GM21360 (cell line): ENCODE data around the gene ACHE.
"Not testable (repeated sequence)": the region's sequence is repeated elsewhere in the genome, so short reads cannot be mapped to it uniquely, and the experiment has no call there.

Source experiments
- ATAC-seq: cut with Tn5 transposase; IDR thresholded peaks from one replicate; pipeline ENCODE4 v1.9.1; 2021; ENCODE audit warnings: mild to moderate bottlenecking, moderate library complexity; ENCODE audit not compliant: unreplicated experiment

The ACHE gene

GRCh38 chr7:100895701-100895955, at the start of gene ACHE:
TSS of gene ACHE (minus strand) at chr7:100895888. CDS start at chr7:100894232, 1,656 bp downstream.
- no peak for ATAC-seq

DNA sequence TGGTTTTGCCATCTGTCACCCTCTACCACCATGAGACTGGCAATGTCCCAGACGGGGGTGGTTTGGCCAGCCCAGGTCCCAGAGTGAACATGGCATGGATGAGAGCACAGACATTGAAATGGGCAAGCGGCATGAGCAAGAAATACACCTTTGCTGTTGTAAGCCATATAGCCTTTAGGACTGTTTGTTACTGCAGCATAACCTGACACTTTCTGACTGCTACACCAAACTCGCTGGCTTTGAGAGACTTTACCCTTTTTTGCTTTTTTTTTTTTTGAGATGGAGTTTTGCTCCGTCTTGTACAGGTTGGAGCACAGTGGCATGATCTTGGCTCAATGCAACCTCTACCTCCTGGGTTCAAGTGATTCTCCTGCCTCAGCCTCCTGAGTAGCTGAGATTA, 48.5 kb upstream of the ACHE start:
- no peak for ATAC-seq

DNA sequence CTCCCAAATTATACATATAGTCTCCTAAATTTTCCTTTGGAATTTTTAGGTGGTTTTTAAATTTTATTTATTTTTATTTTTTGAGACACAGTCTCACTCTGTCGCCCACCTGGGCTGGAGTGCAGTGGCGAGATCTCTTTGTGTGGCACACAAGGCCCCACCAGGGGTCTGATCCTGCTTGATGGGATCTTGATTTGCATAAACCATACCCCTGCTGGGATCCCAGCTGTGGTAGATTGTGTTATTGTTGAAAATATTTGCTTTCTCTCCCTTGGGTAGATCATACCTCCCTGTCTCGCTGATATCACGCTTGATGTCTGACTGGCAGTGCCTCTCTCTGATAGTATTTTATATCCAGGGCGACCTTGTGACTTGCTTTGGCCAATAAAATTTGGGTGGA, 48.0 kb upstream of the ACHE start:
- ATAC-seq, result no peak

DNA sequence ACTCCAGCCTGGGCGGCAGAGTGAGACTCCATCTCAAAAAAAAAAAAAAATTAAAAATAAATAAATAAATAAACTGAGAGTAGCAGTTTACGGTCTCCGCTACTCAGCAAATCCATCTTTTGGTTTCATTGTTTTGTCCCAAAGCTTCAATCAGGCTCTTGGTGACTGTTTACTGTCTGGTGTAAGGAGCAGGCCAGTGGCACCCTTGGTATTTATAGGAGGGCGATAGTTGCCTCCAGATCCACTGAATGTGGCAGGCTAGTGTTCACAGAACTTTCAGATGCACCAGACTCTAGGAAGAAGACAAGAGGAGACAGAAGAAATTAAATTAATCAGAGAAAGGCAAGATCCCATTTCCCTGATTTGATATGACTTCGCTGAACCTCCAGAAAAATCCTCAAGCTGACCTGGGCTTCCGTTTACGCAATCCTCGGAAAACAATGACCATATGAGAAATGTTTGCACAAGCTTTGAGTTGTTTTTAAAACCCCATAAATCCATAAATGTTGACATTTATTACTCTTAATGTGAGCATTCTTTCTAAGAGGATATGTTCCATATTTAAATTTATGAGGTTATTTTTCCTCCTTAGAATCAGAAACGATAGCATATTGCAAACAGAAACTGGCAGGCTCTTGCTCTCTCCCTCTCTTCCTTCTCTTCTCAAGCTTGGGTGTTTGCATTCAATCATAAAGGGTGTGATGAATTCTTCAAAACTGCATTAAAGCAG, 46.5 kb upstream of the ACHE start:
- ATAC-seq, result no peak

GRCh38 chr7:100936167-100936566, 40.5 kb upstream of the ACHE start:
- not testable (repeated sequence) for ATAC-seq

- not testable (repeated sequence) for ATAC-seq
Measured at GRCh38 chr7:100935381-100935780, 39.7 kb upstream of the ACHE start.

- no peak for ATAC-seq
Measured at GRCh38 chr7:100933734-100934133, 38.0 kb upstream of the ACHE start.

- ATAC-seq, result no peak
Measured at GRCh38 chr7:100929808-100930174, 34.1 kb upstream of the ACHE start.

DNA sequence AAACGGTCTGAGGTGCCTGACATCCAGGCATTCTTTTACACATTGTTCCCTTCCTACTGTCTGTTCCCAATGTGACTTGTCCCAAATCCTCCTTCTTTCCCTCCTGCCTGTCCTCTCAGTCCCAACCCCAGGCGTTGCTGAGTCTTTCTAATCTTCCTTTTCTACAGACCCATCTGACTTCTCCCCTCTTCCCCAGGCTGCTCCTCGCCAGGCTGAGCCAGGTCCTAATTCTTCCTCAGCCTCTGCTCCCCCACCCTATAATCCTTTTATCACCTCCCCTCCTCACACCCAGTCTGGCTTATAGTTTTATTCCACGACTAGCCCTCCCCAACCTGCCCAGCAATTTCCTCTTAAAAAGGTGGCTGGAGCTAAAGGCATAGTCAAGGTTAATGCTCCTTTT, 27.9 kb upstream of the ACHE start:
- not testable (repeated sequence) for ATAC-seq

DNA sequence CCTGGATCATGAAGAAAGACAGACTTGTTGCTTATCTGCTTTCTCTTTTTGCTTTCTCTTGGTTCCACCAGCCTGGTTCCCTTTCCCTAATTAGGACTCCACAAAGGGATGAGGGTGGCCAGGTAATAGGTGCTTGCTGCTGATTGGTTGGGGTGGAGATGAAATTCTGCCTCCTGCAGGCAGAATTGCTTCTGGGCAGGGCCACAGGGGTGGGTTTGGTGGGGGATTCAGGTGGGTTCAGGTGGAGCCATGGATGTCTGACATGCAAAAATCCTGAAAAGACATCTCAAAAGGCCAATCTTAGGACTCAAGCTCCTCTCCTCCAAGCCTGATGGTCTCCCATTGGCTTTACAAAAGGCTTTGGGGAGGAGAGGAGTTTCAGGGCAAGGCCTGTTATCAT, 25.4 kb upstream of the ACHE start:
- no peak for ATAC-seq

- ATAC-seq, result not testable (repeated sequence)
Measured at GRCh38 chr7:100919779-100920437, 24.2 kb upstream of the ACHE start.

- not testable (repeated sequence) for ATAC-seq
Measured at GRCh38 chr7:100919335-100919734, 23.6 kb upstream of the ACHE start.

DNA sequence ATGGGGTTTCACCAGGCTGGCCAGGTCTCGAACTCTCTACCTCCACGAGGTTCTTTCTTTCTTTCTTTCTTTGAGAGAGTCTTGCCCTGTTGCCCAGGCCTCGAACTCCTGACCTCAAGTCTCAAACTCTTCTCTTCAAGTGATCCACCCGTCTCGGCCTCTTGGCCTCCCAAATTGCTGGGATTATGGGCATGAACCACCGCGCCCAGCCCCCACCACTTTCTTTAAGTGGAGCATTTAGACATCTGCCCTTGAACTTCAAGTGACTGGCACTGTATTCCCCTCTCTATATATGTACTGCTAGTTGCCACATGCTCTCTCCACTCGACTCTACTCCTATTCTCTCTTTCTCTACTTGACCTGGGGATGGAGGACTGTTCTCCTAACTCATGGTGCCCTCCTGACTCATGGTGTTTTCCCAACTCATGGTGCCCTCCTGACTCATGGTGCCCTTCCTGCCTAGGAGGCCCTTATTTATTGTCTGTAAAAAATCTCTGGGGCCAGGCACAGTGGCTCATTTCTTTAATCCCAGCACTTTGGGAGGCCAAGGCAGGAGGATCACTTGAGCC, 19.3 kb upstream of the ACHE start:
- ATAC-seq, result no peak

DNA sequence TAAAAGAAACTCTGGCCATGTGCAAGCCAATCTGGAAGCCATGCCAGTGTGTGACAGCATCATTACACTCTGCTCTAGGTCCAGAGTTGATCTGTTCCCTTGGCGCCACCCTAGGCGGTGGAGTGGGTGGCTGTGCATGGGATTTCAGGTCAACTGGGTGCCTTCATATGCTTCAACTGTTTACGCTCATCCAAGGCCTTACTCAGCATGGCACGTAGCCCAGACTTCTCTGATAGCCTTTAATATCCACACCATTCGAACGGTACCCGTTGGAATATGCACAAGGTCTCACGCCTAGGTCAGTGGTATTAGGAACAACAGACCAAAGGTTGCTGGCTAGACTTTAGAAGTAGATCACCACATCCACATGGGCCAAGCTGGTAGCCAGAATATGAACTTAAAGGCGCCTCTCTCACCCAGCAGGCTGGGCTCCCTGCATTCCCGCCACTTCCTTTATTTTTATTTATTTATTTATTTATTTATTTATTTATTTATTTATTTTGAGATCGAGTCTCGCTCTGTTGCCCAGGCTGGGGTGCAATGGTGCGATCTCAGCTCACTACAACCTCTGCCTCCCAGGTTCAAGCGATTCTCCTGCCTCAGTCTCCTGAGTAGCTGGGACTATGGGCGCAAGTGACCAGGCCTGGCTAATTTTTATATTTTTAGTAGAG, 18.7 kb upstream of the ACHE start:
- no peak for ATAC-seq

DNA sequence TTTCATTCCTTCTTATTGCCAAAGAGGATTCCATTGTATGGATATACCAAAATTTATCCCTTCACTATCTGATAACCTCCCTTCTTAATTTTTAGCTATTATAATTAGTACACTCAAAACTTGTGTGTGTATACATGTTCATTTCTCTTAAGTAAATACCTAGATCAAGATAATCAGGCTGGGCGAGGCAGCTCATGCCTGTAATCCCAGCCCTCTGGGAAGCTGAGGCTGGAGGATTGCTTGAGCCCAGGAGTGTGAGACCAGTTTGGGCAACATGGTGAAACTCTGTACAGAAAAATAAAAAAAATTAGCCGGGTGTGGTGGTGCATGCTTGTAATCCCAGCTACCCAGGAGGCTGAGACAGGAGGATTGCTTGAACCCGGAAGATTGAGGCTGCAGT, 15.8 kb upstream of the ACHE start:
- no peak for ATAC-seq

DNA sequence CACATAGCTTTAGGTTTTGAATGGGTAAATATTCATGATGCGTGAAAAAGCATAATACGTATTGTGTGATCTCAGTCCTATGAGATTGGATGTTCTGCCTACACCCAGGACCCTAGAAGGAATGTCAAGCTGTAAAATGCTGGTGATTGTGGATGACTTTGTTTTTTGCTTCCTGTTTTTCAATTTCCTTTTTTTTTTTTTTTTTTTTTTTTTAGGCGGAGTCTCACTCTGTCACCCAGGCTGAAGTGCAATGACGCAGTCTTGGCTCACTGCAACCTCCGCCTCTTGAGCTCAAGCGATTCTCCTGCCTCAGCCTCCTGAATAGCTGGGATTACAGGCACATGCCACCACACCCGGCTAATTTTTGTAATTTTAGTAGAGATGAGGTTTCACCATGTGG, 14.8 kb upstream of the ACHE start:
- not testable (repeated sequence) for ATAC-seq

GRCh38 chr7:100908512-100908911, 12.8 kb upstream of the ACHE start:
- ATAC-seq, result no peak

GRCh38 chr7:100902638-100903037, 7.0 kb upstream of the ACHE start:
- ATAC-seq, result no peak

- no peak for ATAC-seq
Measured at GRCh38 chr7:100901921-100902332, 6.2 kb upstream of the ACHE start.

DNA sequence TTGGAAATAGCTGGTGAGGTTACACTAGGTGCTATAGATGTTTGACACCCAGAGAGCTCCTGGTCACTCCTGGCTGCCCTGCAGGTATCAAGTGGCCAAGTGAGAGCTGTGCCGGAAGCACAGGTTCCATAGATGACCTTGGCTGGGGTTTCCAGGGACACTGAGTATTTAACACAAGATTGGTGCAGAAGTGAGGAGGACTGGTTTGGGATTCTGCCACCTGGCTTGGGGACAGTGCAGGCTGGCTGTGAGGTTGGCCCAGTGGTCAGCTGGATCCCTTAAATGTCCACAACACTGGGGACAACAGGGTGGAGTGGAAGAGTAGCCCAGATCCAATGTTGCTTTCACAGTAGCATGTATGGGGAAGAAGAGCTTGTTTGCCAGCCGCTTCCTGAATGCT, 5.3 kb upstream of the ACHE start:
- ATAC-seq, result no peak

DNA sequence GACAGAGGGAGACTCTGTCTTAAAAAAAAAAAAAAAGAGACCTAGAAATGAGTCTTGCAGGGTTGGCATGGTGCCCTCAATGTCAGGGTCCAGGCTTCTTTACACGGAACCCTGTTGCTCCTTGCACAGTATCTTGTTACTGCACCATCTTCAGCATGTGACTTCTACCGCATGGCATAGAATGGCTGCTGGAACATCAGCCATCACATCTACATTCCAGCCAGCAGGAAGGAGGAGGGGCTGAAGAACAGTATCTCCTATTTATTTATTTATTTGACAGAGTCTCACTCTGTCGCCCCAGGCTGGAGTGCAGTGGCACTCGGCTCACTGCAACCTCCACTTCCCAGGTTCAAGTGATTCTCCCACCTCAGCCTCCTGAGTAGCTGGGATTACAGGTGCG, 3.7 kb upstream of the ACHE start:
- ATAC-seq, result no peak
